Measurements from ENCODE around the gene HOXD12.

DNA sequence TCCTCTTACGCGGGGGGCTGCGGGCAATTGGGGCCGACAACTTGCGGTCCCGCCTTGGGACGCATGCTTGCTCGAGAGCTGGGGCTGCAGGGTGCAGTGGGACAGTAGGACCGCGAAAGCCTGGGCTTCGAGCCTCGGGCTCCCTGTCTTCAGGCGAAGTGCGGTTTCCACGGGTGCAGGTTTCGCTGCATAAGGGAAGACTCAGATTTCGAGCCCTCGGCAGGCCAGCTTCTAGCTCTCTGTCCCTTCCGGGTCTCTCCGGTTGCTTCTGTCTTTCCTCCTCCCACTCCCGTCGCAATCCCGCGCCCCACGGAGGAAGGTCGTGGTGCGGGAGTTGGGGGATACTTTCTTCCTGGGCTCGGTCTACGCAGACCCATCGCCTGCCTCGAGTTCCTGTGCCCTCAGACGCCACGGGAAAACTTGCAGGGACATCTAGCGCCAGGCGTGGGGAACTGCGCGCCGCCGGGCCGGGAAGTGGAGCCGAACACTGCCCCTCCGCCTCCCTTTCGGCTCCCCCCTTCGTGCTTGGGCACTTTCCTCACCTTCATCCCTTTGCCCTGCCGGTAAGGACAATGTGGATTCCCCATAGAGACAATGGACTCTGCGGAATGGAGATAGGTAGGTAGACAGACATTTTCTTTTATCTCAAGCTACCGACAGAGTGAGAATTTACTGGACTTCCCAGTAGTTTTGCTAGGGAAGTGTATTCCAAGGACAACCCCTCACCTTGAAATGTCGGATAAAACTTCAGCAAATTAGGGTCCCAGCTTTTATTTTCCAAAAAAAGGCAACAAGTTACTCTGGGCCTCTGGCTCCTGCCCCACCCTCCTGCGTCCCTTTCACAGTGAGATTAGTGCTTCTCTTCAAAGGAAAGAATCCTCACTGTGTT lies 11.3 kb upstream of the HOXD12 start:
- TF ChIP-seq CTCF (conservative IDR thresholded peaks at IDR 0.05) (peak; percentile 76), EZH2 (IDR thresholded peaks at IDR 0.05; ENCODE audit: low read depth) (no peak)
